ENCODE results near the gene AMY1A.
"Not testable (repeated sequence)": the region's sequence is repeated elsewhere in the genome, so short reads cannot be mapped to it uniquely, and the experiment has no call there.

DNA sequence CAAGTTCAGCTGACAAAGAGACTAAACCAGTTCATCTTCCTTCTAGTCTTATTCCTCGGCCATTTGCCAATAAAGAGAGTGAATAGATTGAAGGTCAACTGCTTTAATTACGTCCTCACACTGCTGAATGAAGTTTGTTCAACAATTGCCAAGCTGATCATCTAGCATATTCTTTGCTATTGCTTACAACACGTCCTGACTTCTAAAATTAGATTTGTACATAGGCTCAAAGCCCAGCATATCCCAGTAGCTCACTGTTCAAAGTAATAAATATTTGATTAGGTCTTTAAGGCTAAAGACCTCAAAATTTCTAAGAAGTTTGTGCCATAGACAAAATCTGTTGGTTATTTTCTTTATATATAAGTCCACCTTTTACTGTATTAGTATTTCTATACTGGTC lies 20.8 kb downstream of the AMY1A start:
- TF ChIP-seq, protein P1, sequence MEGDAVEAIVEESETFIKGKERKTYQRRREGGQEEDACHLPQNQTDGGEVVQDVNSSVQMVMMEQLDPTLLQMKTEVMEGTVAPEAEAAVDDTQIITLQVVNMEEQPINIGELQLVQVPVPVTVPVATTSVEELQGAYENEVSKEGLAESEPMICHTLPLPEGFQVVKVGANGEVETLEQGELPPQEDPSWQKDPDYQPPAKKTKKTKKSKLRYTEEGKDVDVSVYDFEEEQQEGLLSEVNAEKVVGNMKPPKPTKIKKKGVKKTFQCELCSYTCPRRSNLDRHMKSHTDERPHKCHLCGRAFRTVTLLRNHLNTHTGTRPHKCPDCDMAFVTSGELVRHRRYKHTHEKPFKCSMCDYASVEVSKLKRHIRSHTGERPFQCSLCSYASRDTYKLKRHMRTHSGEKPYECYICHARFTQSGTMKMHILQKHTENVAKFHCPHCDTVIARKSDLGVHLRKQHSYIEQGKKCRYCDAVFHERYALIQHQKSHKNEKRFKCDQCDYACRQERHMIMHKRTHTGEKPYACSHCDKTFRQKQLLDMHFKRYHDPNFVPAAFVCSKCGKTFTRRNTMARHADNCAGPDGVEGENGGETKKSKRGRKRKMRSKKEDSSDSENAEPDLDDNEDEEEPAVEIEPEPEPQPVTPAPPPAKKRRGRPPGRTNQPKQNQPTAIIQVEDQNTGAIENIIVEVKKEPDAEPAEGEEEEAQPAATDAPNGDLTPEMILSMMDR (IDR thresholded peaks at IDR 0.05), result not testable (repeated sequence)
- TF ChIP-seq ZFX (IDR thresholded peaks at IDR 0.05; ENCODE audit: borderline replicate concordance), result not testable (repeated sequence)
